ENCODE results near the gene OR56B1. TPM values are rescaled to one million over a fixed set of nuclear protein-coding genes. Genes with fewer than 3 reads are reported as not detected.

Gene OR56B1
- total and polyA plus RNA-seq, 2 donors (not counting 1 experiment from before 2014, with no cell fraction given): 0.61 to 1.4 TPM

GRCh38 chr11:5738431-5738830 is 2.2 kb downstream of the OR56B1 start:
- DNase-seq: no peak
- no peak for ATAC-seq (ENCODE audit: low read depth)
- Histone ChIP-seq H3K9ac (ENCODE audit: low read length) (no peak overlapping the region), H3K4me3 (ENCODE audit: control extremely low read depth in 1 of 5, extremely low read depth in 1 of 5, insufficient read depth in 1 of 5, low read depth in 2 of 5, low read length in 4 of 5) (no peak overlapping the region), H3K4me2 (replicated peaks; ENCODE audit: low read depth, low read length, poor library complexity, severe bottlenecking) (no peak overlapping the region), H2AFZ (ENCODE audit: insufficient read depth, low read depth, low read length, poor library complexity, severe bottlenecking) (no peak overlapping the region), H3K9me3 (ENCODE audit: control extremely low read depth in 1 of 3, control insufficient read depth in 2 of 3, insufficient read depth in 1 of 3, low read length in 2 of 3) (peaks cover 5 to 12% (median 8%) of the 10 kb centered on the region in 3 donors), H3K27ac (ENCODE audit: low read length in 2 of 2) (no peak overlapping the region), H4K20me1 (ENCODE audit: control insufficient read depth, insufficient read depth, low read length, poor library complexity, severe bottlenecking) (no peaks in the 10 kb centered on the region), H3K36me3 (replicated peaks in 1 of 2; ENCODE audit: control extremely low read depth in 1 of 2, control insufficient read depth in 1 of 2, extremely low read depth in 1 of 2, insufficient read depth in 2 of 2, low read length in 1 of 2) (no peaks in the 10 kb centered on the region), H3K27me3 (replicated peaks in 1 of 4; ENCODE audit: control extremely low read depth in 1 of 4, control insufficient read depth in 3 of 4, insufficient read depth in 4 of 4, low read length in 3 of 4) (no peaks in the 10 kb centered on the region), H3K79me2 (ENCODE audit: control insufficient read depth, insufficient read depth, low read length) (no peaks in the 10 kb centered on the region), H3K4me1 (ENCODE audit: control insufficient read depth in 2 of 2, insufficient read depth in 2 of 2, low read length in 2 of 2) (no peaks in the 10 kb centered on the region)
- TF ChIP-seq CTCF (IDR thresholded peaks at IDR 0.05) (no peak), EZH2 (IDR thresholded peaks at IDR 0.05; ENCODE audit: borderline replicate concordance, insufficient read depth, low read depth, low read length, poor library complexity, severe bottlenecking) (no peak)
- ChIA-PET CTCF (no interaction called here), POLR2A (no interaction called here)
- Mint-ChIP-seq H3K27ac (no peak overlapping the region), H3K27me3 (peaks cover 22% of the 10 kb centered on the region), H3K4me1 (no peaks in the 10 kb centered on the region), H3K4me3 (no peak overlapping the region), H3K9me3 (ENCODE audit: insufficient read depth) (peaks cover 6% of the 10 kb centered on the region)
- intact Hi-C loops (cut with micrococcal nuclease): no loop called here
- no CpG with 5 or more reads among the region's 1 CpG for WGBS (ENCODE audit: insufficient coverage)

GRCh38 chr11:5746614-5747013 is 10.4 kb downstream of the OR56B1 start:
- Histone ChIP-seq H3K9ac (ENCODE audit: low read length) (no peak overlapping the region), H3K27ac (ENCODE audit: low read length in 2 of 2) (no peak overlapping the region), H3K36me3 (replicated peaks in 1 of 2; ENCODE audit: control extremely low read depth in 1 of 2, control insufficient read depth in 1 of 2, extremely low read depth in 1 of 2, insufficient read depth in 2 of 2, low read length in 1 of 2) (no peaks in the 10 kb centered on the region), H3K4me3 (ENCODE audit: control extremely low read depth in 1 of 5, extremely low read depth in 1 of 5, insufficient read depth in 1 of 5, low read depth in 2 of 5, low read length in 4 of 5) (no peak overlapping the region), H3K4me2 (replicated peaks; ENCODE audit: low read depth, low read length, poor library complexity, severe bottlenecking) (no peak overlapping the region), H3K4me1 (ENCODE audit: control insufficient read depth in 2 of 2, insufficient read depth in 2 of 2, low read length in 2 of 2) (no peaks in the 10 kb centered on the region), H3K79me2 (ENCODE audit: control insufficient read depth, insufficient read depth, low read length) (no peaks in the 10 kb centered on the region), H4K20me1 (ENCODE audit: control insufficient read depth, insufficient read depth, low read length, poor library complexity, severe bottlenecking) (no peaks in the 10 kb centered on the region), H2AFZ (ENCODE audit: insufficient read depth, low read depth, low read length, poor library complexity, severe bottlenecking) (no peak overlapping the region), H3K9me3 (ENCODE audit: control extremely low read depth in 1 of 3, control insufficient read depth in 2 of 3, insufficient read depth in 1 of 3, low read length in 2 of 3) (peaks cover 0 to 5% (median 5%) of the 10 kb centered on the region in 3 donors), H3K27me3 (replicated peaks in 1 of 4; ENCODE audit: control extremely low read depth in 1 of 4, control insufficient read depth in 3 of 4, insufficient read depth in 4 of 4, low read length in 3 of 4) (no peaks in the 10 kb centered on the region)
- H3K9me3 Mint-ChIP-seq (ENCODE audit: insufficient read depth): no peaks in the 10 kb centered on the region
- DNase-seq (no peak), ATAC-seq (ENCODE audit: low read depth) (no peak)
- CTCF ChIA-PET: no interaction called here
- H3K27ac Mint-ChIP-seq: no peak overlapping the region
- no peaks in the 10 kb centered on the region for H3K4me1 Mint-ChIP-seq
- TF ChIP-seq EZH2 (IDR thresholded peaks at IDR 0.05; ENCODE audit: borderline replicate concordance, insufficient read depth, low read depth, low read length, poor library complexity, severe bottlenecking): no peak
- TF ChIP-seq CTCF (IDR thresholded peaks at IDR 0.05): no peak
- no CpG with 5 or more reads among the region's 3 CpGs for WGBS (ENCODE audit: insufficient coverage)
- intact Hi-C loops (cut with micrococcal nuclease): no loop called here
- H3K27me3 Mint-ChIP-seq: peaks cover 9% of the 10 kb centered on the region
- no peak overlapping the region for H3K4me3 Mint-ChIP-seq
- POLR2A ChIA-PET: no interaction called here

All from B cell (primary cell).